Heart right ventricle (tissue), 16 donors: ENCODE results near the gene SLX1A. TPM values are rescaled to one million over a fixed set of nuclear protein-coding genes. Genes with fewer than 3 reads are reported as not detected.

Source experiments
- ATAC-seq, 8 donors: fragments of 200-7000 bp; cut with Tn5 transposase; one replicate each; pipeline ENCODE4 v1.9.1; 2020; ENCODE audit warnings: mild to moderate bottlenecking in 8 of 8, moderate library complexity in 8 of 8, moderate number of reproducible peaks in 1 of 8
- DNase-seq, 2 donors: peaks; one replicate each; pipeline ENCODE4 v3.0.0-alpha.2; 2020
- H3K27ac ChIP-seq, 10 donors: fragments of 200-600 bp; sonication (generic) in 2 of 10; one replicate each; pipeline versions ENCODE4 v1.5.0 to v1.8.0; 2020 to 2022; ENCODE audit warnings: mild to moderate bottlenecking in 3 of 10
- H3K27me3 ChIP-seq, 7 donors: fragments of 200-600 bp; one replicate each; pipeline ENCODE4 v1.8.0; 2021 to 2022; ENCODE audit warnings: mild to moderate bottlenecking in 2 of 7
- H3K36me3 ChIP-seq, 9 donors: fragments of 200-600 bp; sonication (generic) in 1 of 9; one replicate each; pipeline versions ENCODE4 v1.5.0 to v1.8.0; 2020 to 2022; ENCODE audit warnings: mild to moderate bottlenecking in 2 of 9
- H3K4me1 ChIP-seq, 9 donors: fragments of 200-600 bp; sonication (generic) in 1 of 9; one replicate each; pipeline versions ENCODE4 v1.5.0 to v1.8.0; 2020 to 2022; ENCODE audit warnings: mild to moderate bottlenecking in 4 of 9
- H3K4me3 ChIP-seq, 10 donors: fragments of 200-600 bp; sonication (generic) in 2 of 10; one replicate each; pipeline versions ENCODE4 v1.5.0 to v1.8.0; 2020 to 2022; ENCODE audit warnings: mild to moderate bottlenecking in 7 of 10, moderate library complexity in 2 of 10
- H3K9me3 ChIP-seq, 11 donors: fragments of 200-600 bp in 10 of 11; sonication (generic) in 2 of 11; one replicate each; pipeline versions ENCODE4 v1.5.0 to v1.8.0; 2013 to 2022; ENCODE audit warnings: mild to moderate bottlenecking in 2 of 11, control low read depth in 1 of 11, moderate library complexity in 1 of 11
- CTCF ChIP-seq, 9 donors: fragments of 200-600 bp; sonication (generic) in 2 of 9; IDR thresholded peaks; one replicate each; pipeline versions ENCODE4 v1.5.0 to v1.8.0; 2021 to 2022; ENCODE audit warnings: antibody characterized with exemption in 9 of 9, mild to moderate bottlenecking in 5 of 9, moderate library complexity in 1 of 9
- WGBS, 2 donors: extraction: QIAGEN DNeasy Blood & Tissue Kit; methylation state at CpG; one replicate each; pipeline ENCODE4 v1.1.7; 2013; ENCODE audit warnings: inconsistent platforms in 1 of 2; 5-methylcytosine and 5-hydroxymethylcytosine counted together
- intact Hi-C, 10 donors: fragments of 100-400 bp; cut with DNase I; formaldehyde crosslinking; loops; one replicate each; pipeline versions ENCODE4 v1.11.1 to v1.14.2; 2022
- polyA plus RNA-seq, 2 donors: library from polyadenylated mRNA; stranded (reverse); fragments of 200-250 nt; gene quantifications; one replicate each; pipeline ENCODE4 v1.2.3, GENCODE V29; 2013
- total RNA-seq, 10 donors: library from RNA; stranded (reverse); fragmentation: NEBNext Ultra II Directional in 3 of 10; extraction: Animal tissue kit (Norgen Biotek cat#: 25700) in 3 of 10; gene quantifications; one replicate each; pipeline versions ENCODE4 v1.2.1 to v1.2.4, GENCODE V29; 2021 to 2023
- donor health status: Arrhythmogenic right ventricular cardiomyopathy.
- donor health status: ischemic (EF 13 %, LVEDD 7.1; RV severe dilation, severe dysfunction).
- donor health status: healthy with polysubstance abuse.
- donor health status: DM: no; HTN: yes; CAD: no.
- donor health status: DM: no; HTN: no; CAD: no.
- donor health status: ischemic (EF 25% LVEDD 6.9; RV normal size, moderate dysfunction).
- donor health status: ischemic (EF 25% LVEDD 5.7; RV mildly dilated, moderate dysfunction).
- donor health status: healthy.
- donor health status: DM: yes; HTN: yes; CAD: no.
- donor health status: Ischemic cardiomyopathy.
- donor health status: ischemic (EF 35%, LVEDD 5.7; RV mildly dilated, moderate dysfunction).
- donor health status: nonischemic (EF 11% LVEDD 7.7; RV severe dilation, severe dysfunction).
- donor health status: DM: yes; HTN: yes; CAD: no.
- donor health status: PGD.
- donor health status: ischemic (EF 29% LVEDD 5.4; RV normal size, mild dysfunction).
- donor health status: nonischemic (EF 23%, LVEDD 6.1; RV moderate dilation, normal function).

The SLX1A gene
- total and polyA plus RNA-seq, 12 donors: 8.3 to 57.8 (median 17.9) TPM

DNA sequence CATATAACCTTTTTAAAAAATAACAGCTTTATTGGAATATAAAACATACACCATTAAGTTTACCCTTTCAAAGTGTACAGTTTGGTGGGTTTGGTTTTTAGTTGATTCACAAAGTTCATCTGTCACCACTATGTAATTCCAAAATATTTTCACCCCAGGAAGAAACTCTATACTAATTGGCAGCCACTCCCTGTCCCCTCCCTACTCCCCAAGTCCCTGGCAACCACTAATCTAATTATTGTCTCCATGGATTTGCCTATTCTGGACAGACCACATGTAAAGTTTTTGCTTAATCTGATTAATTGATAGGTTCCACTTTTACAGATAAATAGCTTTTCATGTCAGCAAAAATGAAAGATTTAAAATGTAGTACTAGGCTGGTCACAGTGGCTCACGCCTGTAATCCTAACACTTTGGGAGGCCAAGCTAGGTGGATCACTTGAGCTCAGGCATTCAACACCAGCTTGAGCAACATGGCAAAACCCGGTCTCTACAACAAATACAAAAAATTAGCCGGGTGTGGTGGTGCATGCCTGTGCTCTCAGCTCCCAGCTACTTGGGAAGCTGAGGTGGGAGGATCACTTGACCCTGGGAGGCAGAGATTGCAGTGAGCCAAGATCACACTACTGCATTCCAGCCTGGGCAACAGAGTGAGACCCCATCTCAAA lies 45.7 kb upstream of the SLX1A start:
- Histone ChIP-seq H3K27me3 (no peaks in the 10 kb centered on the region), H3K27ac (no peak overlapping the region), H3K4me3 (no peak overlapping the region), H3K4me1 (peaks cover 0 to 17% (median 0%) of the 10 kb centered on the region in 9 donors), H3K9me3 (peaks cover 0 to 19% (median 4%) of the 10 kb centered on the region in 11 donors), H3K36me3 (no peaks in the 10 kb centered on the region)
- intact Hi-C loops: no loop called here
- WGBS, 2 donors: 90% methylated on average over 3 of the region's 3 CpGs
- DNase-seq (no peak), ATAC-seq (no peak)
- TF ChIP-seq CTCF (IDR thresholded peaks at IDR 0.05): no peak

DNA sequence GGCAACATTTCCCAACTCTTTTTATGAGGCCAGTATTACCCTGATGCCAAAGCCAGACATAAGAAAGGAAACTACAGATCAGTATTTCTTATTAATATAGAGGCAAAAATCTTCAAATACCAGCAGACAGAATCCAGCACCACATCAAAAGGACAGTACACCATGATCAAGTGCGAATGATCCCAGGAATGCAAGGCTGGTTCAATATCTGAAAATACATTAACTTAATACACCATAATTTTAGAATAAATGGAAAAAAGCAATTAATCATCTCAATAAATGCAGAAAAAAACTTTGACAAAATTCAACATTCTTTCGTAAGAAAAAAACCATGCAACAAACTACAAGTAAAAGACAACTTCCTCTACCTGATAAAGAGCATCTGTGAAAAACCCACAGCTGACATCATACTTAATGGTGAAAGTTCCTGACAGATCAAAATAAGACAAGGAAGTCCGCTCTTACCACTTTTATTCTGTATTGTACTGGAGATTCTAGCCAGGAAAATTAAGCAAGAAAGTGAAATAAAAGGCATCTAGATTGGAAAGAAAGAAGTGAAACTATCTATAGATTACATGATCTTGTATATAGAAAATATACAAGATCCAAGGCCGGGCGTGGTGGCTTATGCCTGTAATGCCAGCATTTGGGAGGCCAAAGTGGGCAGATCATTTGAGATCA lies 44.3 kb upstream of the SLX1A start:
- ATAC-seq: peak in 1 of 8 donors; percentile 35
- peaks cover 0 to 13% (median 0%) of the 10 kb centered on the region in 9 donors for H3K4me1 ChIP-seq
- WGBS, 2 donors: 86 to 88% methylated on average over 5 of the region's 5 CpGs
- no peak for DNase-seq
- H3K27me3 ChIP-seq: no peaks in the 10 kb centered on the region
- peaks cover 0 to 19% (median 4%) of the 10 kb centered on the region in 11 donors for H3K9me3 ChIP-seq
- intact Hi-C loops: no loop called here
- no peak overlapping the region for H3K4me3 ChIP-seq
- no peaks in the 10 kb centered on the region for H3K36me3 ChIP-seq
- no peak for TF ChIP-seq CTCF (IDR thresholded peaks at IDR 0.05)
- H3K27ac ChIP-seq: peak overlapping the region in 1 of 10 donors; percentile 71

DNA sequence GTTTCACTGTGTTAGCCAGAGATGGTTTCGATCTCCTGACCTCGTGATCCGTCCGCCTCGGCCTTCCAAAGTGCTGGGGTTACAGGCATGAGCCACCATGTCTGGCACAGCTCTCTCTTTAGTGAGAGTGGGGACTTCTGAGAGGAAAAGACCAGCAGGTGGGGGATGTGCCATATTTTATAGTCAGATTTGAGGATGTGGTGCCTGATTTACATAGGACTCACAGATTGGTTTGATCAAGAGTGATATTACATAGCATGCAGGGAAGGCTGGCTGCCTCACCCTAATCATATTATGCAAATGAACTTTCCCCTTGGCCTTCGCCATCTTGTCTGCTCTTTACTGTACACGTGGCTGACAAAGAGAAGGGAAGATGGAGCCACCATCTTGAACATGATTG lies 42.6 kb upstream of the SLX1A start:
- DNase-seq: no peak
- Histone ChIP-seq H3K36me3 (no peaks in the 10 kb centered on the region), H3K9me3 (peaks cover 0 to 19% (median 4%) of the 10 kb centered on the region in 11 donors), H3K4me3 (no peak overlapping the region), H3K27me3 (no peaks in the 10 kb centered on the region), H3K27ac (no peak overlapping the region), H3K4me1 (peaks cover 0 to 13% (median 0%) of the 10 kb centered on the region in 9 donors)
- WGBS, 2 donors: 88 to 92% methylated on average over 7 of the region's 7 CpGs
- TF ChIP-seq CTCF (IDR thresholded peaks at IDR 0.05): no peak
- ATAC-seq: no peak
- intact Hi-C loops: no loop called here

GRCh38 chr16:30152517-30152916 lies 41.2 kb upstream of the SLX1A start:
- WGBS, 2 donors: 95 to 96% methylated on average over 9 of the region's 9 CpGs
- no peaks in the 10 kb centered on the region for H3K27me3 ChIP-seq
- no peak overlapping the region for H3K4me3 ChIP-seq
- DNase-seq: no peak
- peaks cover 0 to 13% (median 0%) of the 10 kb centered on the region in 9 donors for H3K4me1 ChIP-seq
- ATAC-seq: no peak
- H3K36me3 ChIP-seq: no peaks in the 10 kb centered on the region
- peaks cover 0 to 19% (median 4%) of the 10 kb centered on the region in 11 donors for H3K9me3 ChIP-seq
- intact Hi-C loops: no loop called here
- TF ChIP-seq CTCF (IDR thresholded peaks at IDR 0.05): no peak
- H3K27ac ChIP-seq: no peak overlapping the region
